ENCODE data around the gene EXOC3L1. TPM values are rescaled to one million over a fixed set of nuclear protein-coding genes. Genes with fewer than 3 reads are reported as not detected.

The EXOC3L1 gene
- total and polyA plus RNA-seq, 2 of the 13 experiments (the other 11 are each of a cell fraction or from before 2014, with no cell fraction given) = 0.12 TPM; not detected in 1

- TF ChIP-seq ZNF564 (CRISPR knock-in tag; IDR thresholded peaks at IDR 0.05) (0 out of 2 replicates have a peak, but pooled peaks have one; percentile 69), TCF12 (IDR thresholded peaks at IDR 0.05) (no peak), TCF12 (CRISPR knock-in tag; IDR thresholded peaks at IDR 0.05) (0 out of 2 replicates have a peak, but pooled peaks have one; percentile 68), LCORL (IDR thresholded peaks at IDR 0.05) (no peak), LCORL (CRISPR knock-in tag; IDR thresholded peaks at IDR 0.05) (peak; percentile 62; the same call in 1 of the 2 replicates), ZNF773 (CRISPR knock-in tag; IDR thresholded peaks at IDR 0.05; ENCODE audit: borderline replicate concordance) (peak; percentile 87; the same call in 1 of the 2 replicates), ATF6 (CRISPR knock-in tag; conservative IDR thresholded peaks at IDR 0.05) (no peak), MTERF4 (CRISPR knock-in tag; IDR thresholded peaks at IDR 0.05) (no peak; the same call in 1 of the 2 replicates), ZNF503 (CRISPR knock-in tag; IDR thresholded peaks at IDR 0.05) (peak; percentile 98), CHD4 (IDR thresholded peaks at IDR 0.05; ENCODE audit: borderline replicate concordance, low read length) (no peak), SAFB2 (CRISPR knock-in tag; IDR thresholded peaks at IDR 0.05; ENCODE audit: borderline replicate concordance, low read depth) (peak; percentile 97), SRSF1 (optimal IDR thresholded peaks at IDR 0.05; ENCODE audit: low read depth, low read length) (no peak), ZBTB46 (CRISPR knock-in tag; IDR thresholded peaks at IDR 0.05; ENCODE audit: borderline replicate concordance) (no peak), GABPA (IDR thresholded peaks at IDR 0.05; ENCODE audit: low read depth, low read length) (no peak), GABPA (CRISPR knock-in tag; IDR thresholded peaks at IDR 0.05; ENCODE audit: low read depth) (no peak), KDM6A (CRISPR knock-in tag; IDR thresholded peaks at IDR 0.05; ENCODE audit: low read depth) (no peak), ZNF775 (CRISPR knock-in tag; IDR thresholded peaks at IDR 0.05; ENCODE audit: borderline replicate concordance) (no peak), ZNF20 (CRISPR knock-in tag; IDR thresholded peaks at IDR 0.05) (no peak), ZBTB26 (CRISPR knock-in tag; IDR thresholded peaks at IDR 0.05; ENCODE audit: borderline replicate concordance) (0 out of 2 replicates have a peak, but pooled peaks have one; percentile 58), TRIM22 (IDR thresholded peaks at IDR 0.05) (no peak), CREM (IDR thresholded peaks at IDR 0.05) (no peak), CREM (CRISPR knock-in tag; IDR thresholded peaks at IDR 0.05) (no peak)
Measured at GRCh38 chr16:67164599-67165061, 25.3 kb downstream of the EXOC3L1 start, which contains the start of gene HSF4 (continued).

Data from HepG2 (cell line).